Measurements from ENCODE around the gene TNFRSF21. TPM values are rescaled to one million over a fixed set of nuclear protein-coding genes. Genes with fewer than 3 reads are reported as not detected.

Gene TNFRSF21
- total RNA-seq, 4 donors from 2014 or later = 14.3 to 63.8 (median 27.9) TPM

DNA sequence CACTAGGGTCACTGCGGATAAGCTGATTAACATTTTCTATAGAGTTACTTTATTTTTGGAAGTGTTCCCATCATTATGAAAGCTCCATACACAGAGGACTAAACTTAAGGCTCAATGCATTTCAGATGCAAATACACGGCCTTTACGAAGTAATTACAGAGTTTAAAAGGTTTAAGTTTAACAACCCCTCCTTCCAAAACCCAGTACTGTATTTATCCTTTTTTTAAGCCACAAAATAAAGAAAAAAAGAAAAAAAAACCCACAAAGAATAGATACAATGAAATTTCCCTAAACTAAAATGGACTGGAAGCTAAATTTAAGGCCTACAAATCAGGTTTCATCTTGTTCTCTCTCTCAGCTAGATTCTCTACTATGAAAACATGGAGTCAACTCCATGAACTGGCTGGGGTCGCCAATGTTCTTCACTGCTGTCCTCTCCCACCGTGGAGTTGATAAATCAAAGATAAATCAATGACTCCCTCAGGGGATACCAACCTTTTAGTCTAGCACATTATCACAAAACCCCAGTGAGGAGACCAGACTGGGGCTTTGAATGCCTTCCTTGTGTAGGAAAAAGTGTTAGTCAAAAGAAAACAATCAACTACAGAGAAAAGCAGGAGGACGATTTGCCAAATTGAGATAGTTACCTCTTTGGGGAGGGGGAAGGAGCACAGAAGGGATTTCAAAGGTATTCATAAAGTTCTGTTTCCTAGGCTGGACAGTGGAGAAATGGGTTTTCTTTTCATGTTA is 52.5 kb downstream of the TNFRSF21 start:
- TF ChIP-seq POLR2AphosphoS5 (IDR thresholded peaks at IDR 0.05) (no peak), POLR2A (IDR thresholded peaks at IDR 0.05) (no peak), EP300 (IDR thresholded peaks at IDR 0.05) (no peak)
- H3K27me3 ChIP-seq = no peaks in the 10 kb centered on the region
- H3K4me3 ChIP-seq = no peak overlapping the region
- 76 to 84% methylated on average over 5 to 6 of the region's 6 CpGs for WGBS, 2 donors (ENCODE audit: low coverage in 1 of 2)
- peaks cover 0 to 5% (median 0%) of the 10 kb centered on the region in 3 donors for H3K4me1 ChIP-seq
- peaks cover 0 to 14% of the 10 kb centered on the region in 2 donors for H3K36me3 ChIP-seq
- no peak overlapping the region for H3K27ac ChIP-seq
- no peak for ATAC-seq
- H3K9me3 ChIP-seq = no peaks in the 10 kb centered on the region

DNA sequence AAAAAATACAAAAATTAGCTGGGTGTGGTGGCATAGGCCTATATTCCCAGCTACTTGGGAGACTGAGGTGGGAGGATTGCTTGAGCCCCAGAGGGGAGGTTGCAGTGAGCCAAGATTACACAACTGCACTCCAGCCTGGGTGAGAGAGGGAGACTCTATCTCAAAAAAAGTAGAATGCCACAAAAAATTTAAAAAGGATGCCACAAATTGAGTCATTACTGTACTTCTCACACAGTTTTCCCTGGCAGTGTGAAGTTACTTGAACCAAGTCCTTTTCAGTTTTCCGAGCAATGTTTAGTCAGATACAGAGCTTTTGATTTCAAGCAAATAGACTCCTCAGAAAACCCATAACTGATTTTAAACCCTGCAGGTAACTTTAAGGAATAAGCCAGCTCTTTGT is 53.3 kb downstream of the TNFRSF21 start:
- Histone ChIP-seq H3K27ac (no peak overlapping the region), H3K4me1 (no peaks in the 10 kb centered on the region), H3K27me3 (no peaks in the 10 kb centered on the region), H3K4me3 (no peak overlapping the region), H3K36me3 (peaks cover 0 to 19% of the 10 kb centered on the region in 2 donors), H3K9me3 (no peaks in the 10 kb centered on the region)
- no peak for ATAC-seq
- no peak for TF ChIP-seq EP300 (IDR thresholded peaks at IDR 0.05)
- TF ChIP-seq POLR2A (IDR thresholded peaks at IDR 0.05) = no peak
- TF ChIP-seq, protein P1, sequence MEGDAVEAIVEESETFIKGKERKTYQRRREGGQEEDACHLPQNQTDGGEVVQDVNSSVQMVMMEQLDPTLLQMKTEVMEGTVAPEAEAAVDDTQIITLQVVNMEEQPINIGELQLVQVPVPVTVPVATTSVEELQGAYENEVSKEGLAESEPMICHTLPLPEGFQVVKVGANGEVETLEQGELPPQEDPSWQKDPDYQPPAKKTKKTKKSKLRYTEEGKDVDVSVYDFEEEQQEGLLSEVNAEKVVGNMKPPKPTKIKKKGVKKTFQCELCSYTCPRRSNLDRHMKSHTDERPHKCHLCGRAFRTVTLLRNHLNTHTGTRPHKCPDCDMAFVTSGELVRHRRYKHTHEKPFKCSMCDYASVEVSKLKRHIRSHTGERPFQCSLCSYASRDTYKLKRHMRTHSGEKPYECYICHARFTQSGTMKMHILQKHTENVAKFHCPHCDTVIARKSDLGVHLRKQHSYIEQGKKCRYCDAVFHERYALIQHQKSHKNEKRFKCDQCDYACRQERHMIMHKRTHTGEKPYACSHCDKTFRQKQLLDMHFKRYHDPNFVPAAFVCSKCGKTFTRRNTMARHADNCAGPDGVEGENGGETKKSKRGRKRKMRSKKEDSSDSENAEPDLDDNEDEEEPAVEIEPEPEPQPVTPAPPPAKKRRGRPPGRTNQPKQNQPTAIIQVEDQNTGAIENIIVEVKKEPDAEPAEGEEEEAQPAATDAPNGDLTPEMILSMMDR (IDR thresholded peaks at IDR 0.05) = no peak
- TF ChIP-seq POLR2AphosphoS5 (IDR thresholded peaks at IDR 0.05) = no peak
- WGBS, 2 donors (ENCODE audit: low coverage in 1 of 2) = 83 to 100% methylated on average over 1 of the region's 1 CpG

DNA sequence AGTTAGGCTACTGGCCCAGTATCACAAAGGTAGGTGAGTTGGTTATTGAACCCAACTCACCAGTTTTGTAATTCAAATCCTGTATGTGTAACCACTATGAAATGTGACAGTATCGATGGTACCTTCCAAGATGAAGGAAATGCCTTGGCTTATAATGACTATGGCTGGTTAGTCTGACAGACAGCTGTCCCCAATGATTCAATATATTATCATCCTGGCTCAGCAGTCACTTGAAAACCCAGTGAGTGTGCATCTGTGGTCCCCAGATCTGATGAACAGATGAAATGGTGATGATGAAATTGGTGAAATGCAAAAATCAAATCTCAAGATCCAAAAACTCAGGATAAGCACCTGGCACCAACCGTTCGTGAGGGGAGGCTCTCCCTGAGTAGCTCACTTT is 54.8 kb downstream of the TNFRSF21 start:
- 87 to 90% methylated on average over 3 of the region's 3 CpGs for WGBS, 2 donors (ENCODE audit: low coverage in 1 of 2)
- TF ChIP-seq POLR2A (IDR thresholded peaks at IDR 0.05) (no peak), EP300 (IDR thresholded peaks at IDR 0.05) (no peak), POLR2AphosphoS5 (IDR thresholded peaks at IDR 0.05) (no peak)
- TF ChIP-seq, protein P1 (IDR thresholded peaks at IDR 0.05) = no peak

DNA sequence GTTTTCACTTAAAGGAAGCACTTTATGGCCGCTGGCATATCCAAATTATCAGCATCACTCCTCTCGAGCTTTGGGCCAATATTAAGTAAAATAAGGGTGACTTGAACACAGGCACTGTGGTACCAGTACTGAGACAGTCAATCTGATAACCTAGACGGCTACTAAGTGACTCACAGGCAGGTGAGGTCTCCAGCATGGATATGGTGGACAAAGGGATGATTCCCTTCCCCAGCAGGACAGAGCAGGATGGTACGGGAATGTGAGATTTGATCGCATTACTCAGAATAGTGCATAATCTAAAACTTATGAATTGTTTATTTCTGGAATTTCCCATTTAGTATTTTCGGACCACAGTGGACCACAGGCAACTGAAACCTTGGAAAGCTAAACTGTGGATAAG is 55.7 kb downstream of the TNFRSF21 start:
- no peaks in the 10 kb centered on the region for H3K9me3 ChIP-seq
- peaks cover 0 to 2% (median 0%) of the 10 kb centered on the region in 3 donors for H3K4me1 ChIP-seq
- no peak for ATAC-seq
- TF ChIP-seq EP300 (IDR thresholded peaks at IDR 0.05) (no peak), POLR2A (IDR thresholded peaks at IDR 0.05) (no peak), POLR2AphosphoS5 (IDR thresholded peaks at IDR 0.05) (no peak)
- TF ChIP-seq, protein P1 (IDR thresholded peaks at IDR 0.05) = no peak
- no peak overlapping the region for H3K27ac ChIP-seq
- H3K27me3 ChIP-seq = no peaks in the 10 kb centered on the region
- H3K36me3 ChIP-seq = peaks cover 0 to 22% of the 10 kb centered on the region in 2 donors
- 92% methylated on average over 5 of the region's 6 CpGs for WGBS, 2 donors (ENCODE audit: low coverage in 1 of 2)
- no peak overlapping the region for H3K4me3 ChIP-seq

More for the DNA sequence above, 54.8 kb downstream of the TNFRSF21 start:
- no peak for ATAC-seq
- H3K36me3 ChIP-seq = peaks cover 0 to 22% of the 10 kb centered on the region in 2 donors
- no peaks in the 10 kb centered on the region for H3K27me3 ChIP-seq
- H3K27ac ChIP-seq = no peak overlapping the region
- no peaks in the 10 kb centered on the region for H3K9me3 ChIP-seq
- no peak overlapping the region for H3K4me3 ChIP-seq
- no peaks in the 10 kb centered on the region for H3K4me1 ChIP-seq

DNA sequence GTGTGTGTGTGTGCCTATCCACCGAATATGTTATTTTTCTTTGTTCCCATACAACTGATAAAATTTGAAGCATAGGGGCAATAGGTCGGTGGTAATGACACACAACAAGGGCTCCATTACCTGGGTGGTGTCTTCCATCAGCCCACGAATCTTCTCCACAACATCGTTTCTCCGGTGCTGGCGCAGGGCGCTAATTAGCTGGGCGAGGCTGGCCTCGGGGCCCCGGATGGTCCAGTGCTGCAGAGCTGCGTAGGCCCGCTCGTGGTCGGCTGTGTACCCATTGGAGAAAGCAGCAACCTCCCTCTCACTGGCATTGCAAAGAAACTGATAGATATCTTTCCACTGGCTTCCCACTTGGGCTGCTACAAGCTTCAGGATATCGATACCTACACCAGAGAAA is 56.6 kb downstream of the TNFRSF21 start:
- peaks cover 0 to 22% of the 10 kb centered on the region in 2 donors for H3K36me3 ChIP-seq
- no peak for ATAC-seq
- WGBS, 2 donors (ENCODE audit: low coverage in 1 of 2) = 84 to 86% methylated on average over 1 to 3 of the region's 15 CpGs
- H3K4me3 ChIP-seq = no peak overlapping the region
- TF ChIP-seq POLR2AphosphoS5 (IDR thresholded peaks at IDR 0.05) (no peak), POLR2A (IDR thresholded peaks at IDR 0.05) (no peak), EP300 (IDR thresholded peaks at IDR 0.05) (no peak)
- TF ChIP-seq, protein P1 (IDR thresholded peaks at IDR 0.05) = no peak
- H3K4me1 ChIP-seq = peaks cover 0 to 11% (median 7%) of the 10 kb centered on the region in 3 donors
- no peaks in the 10 kb centered on the region for H3K9me3 ChIP-seq
- H3K27me3 ChIP-seq = no peaks in the 10 kb centered on the region
- H3K27ac ChIP-seq = no peak overlapping the region
